C4-2B (cell line): ENCODE data around the gene FAM241A.
"Not testable (repeated sequence)": the region's sequence is repeated elsewhere in the genome, so short reads cannot be mapped to it uniquely, and the experiment has no call there.

Experiments
- H3K27ac ChIP-seq: fragments of 450-650 bp; 2 replicates; pipeline ENCODE4 v1.5.1; 2017
- ZFX ChIP-seq: fragments of 450-650 bp; IDR thresholded peaks from 2 replicates; pipeline ENCODE4 v1.6.1; 2017
- TF ChIP-seq, protein P1 (sequence below): fragments of 450-650 bp; conservative IDR thresholded peaks from 2 replicates; pipeline ENCODE4 v1.5.1; 2017; ENCODE audit warnings: mild to moderate bottlenecking

Gene FAM241A

GRCh38 chr4:112176596-112176995 lies 31.3 kb downstream of the FAM241A start:
- H3K27ac ChIP-seq: no peak overlapping the region
- TF ChIP-seq, protein P1, sequence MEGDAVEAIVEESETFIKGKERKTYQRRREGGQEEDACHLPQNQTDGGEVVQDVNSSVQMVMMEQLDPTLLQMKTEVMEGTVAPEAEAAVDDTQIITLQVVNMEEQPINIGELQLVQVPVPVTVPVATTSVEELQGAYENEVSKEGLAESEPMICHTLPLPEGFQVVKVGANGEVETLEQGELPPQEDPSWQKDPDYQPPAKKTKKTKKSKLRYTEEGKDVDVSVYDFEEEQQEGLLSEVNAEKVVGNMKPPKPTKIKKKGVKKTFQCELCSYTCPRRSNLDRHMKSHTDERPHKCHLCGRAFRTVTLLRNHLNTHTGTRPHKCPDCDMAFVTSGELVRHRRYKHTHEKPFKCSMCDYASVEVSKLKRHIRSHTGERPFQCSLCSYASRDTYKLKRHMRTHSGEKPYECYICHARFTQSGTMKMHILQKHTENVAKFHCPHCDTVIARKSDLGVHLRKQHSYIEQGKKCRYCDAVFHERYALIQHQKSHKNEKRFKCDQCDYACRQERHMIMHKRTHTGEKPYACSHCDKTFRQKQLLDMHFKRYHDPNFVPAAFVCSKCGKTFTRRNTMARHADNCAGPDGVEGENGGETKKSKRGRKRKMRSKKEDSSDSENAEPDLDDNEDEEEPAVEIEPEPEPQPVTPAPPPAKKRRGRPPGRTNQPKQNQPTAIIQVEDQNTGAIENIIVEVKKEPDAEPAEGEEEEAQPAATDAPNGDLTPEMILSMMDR: no peak
- TF ChIP-seq ZFX: no peak

DNA sequence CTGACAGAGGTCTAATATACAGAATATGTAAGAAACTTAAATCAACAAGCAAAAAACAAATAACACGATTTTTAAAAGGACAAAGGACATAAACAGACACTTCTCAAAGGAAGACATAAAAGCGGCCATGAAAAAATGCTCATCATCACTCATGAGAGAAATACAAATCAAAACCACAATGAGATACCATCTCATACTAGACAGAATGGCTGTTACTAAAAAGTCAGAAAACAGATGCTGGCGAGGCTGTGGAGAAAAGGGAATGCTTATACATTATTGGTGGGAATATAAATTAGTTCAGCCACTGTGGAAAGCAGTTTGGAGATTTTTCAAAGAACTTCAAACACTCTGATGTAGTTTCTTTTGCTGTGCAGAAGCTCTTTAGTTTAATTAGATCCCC lies 33.5 kb downstream of the FAM241A start:
- not testable (repeated sequence) for H3K27ac ChIP-seq

DNA sequence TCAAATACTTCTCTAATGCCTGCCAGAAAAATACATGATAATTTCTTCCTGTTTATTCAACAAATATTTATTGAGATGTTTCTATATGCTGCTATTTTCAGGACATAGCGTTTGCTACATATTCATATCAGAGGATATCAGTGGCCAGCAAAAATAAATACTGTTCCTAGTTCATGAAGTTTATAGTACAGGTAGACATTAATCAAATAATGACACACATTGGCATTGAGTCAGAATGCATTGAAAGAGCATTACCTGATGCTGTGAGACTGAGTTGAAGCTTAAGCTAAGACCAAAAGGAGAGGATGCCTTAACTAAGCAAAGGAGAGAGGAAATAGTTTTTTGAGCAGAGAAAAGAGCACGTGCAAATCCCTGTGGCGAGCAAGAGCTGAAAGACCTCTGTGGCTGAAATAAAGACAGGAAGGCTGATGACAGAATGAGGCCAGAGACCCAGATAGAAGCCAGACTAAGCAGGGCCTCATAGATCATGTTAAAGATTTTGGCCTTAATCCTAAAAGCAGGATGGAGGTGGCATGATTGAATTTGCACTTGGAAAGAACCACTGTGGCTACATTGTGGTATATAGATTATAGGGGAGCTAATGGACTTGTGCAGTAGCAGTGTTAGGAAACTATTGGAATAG lies 36.2 kb downstream of the FAM241A start:
- TF ChIP-seq, protein P1: no peak
- no peak for TF ChIP-seq ZFX
- H3K27ac ChIP-seq: no peak overlapping the region

DNA sequence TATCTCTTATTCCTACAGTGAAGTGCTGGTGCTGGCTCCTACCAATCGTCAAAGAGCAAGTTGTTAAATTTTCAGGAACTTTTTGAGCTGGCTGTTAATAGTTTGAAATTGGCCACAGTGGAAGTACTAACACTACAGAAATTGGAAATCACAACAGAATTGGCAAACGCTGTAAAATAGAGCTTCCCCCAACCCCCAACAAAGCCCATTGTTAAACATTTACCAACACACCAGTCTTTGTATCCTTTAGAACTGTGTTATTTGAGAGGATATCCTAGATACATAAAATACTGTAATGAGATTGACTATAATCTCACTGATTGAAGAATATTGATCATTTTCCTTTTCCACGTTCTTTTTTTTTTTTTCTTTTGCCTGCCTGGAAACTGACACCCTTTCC lies 37.4 kb downstream of the FAM241A start:
- H3K27ac ChIP-seq: no peak overlapping the region
- TF ChIP-seq ZFX: no peak
- TF ChIP-seq, protein P1: no peak

- no peak for TF ChIP-seq ZFX
- TF ChIP-seq, protein P1: no peak
- H3K27ac ChIP-seq: no peak overlapping the region
Measured at GRCh38 chr4:112183252-112183651, 38.0 kb downstream of the FAM241A start.

DNA sequence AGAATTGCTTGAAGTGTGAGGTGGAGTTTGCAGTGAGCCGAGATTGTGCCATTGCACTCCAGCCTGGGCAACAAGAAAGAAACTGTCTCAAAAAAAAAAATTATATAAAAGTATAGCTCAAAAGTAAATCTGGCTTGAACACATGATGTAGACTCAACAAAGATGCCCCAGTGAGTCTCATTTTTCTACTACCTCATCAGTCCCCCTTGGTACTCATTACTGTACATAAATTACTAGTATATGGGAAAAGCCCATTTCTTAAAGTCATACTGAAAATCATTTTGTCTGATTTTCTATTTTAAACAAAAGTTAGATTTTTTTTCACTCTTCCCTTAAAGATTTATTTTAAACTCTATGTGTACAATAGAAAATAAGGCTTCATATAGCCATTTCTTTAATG lies 39.2 kb downstream of the FAM241A start:
- H3K27ac ChIP-seq: no peak overlapping the region
- no peak for TF ChIP-seq ZFX
- TF ChIP-seq, protein P1: no peak

DNA sequence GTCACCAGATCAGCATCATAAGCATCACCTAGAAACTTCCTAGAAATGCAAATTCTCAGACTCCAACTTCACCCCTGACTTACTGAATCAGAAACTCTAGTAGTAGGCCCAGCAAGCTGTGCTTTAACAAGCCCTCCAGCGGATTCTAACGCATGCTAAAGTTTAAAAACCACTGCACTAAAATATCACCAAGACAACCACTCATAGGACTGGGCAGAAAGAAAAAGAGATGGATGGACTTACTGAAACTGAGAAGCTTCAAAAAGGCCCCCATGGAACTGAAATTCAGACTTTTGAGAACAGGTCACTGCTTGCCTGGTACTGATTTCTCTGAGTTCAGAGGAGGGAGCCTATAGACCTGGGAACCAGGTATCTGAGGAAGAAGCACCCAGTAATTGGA lies 40.1 kb downstream of the FAM241A start:
- no peak overlapping the region for H3K27ac ChIP-seq
- no peak for TF ChIP-seq ZFX

- no peak overlapping the region for H3K27ac ChIP-seq
- no peak for TF ChIP-seq ZFX
- TF ChIP-seq, protein P1: no peak
Measured at GRCh38 chr4:112185740-112186670, 40.8 kb downstream of the FAM241A start.
